Transverse colon (tissue), 4 donors: Measurements from ENCODE around the gene ZBTB37.

Experiments used
- POLR2A ChIP-seq: fragments of 450-650 bp; IDR thresholded peaks from one replicate; pipeline ENCODE4 v1.6.1; 2016; ENCODE audit warnings: antibody characterized with exemption, mild to moderate bottlenecking, moderate library complexity
- POLR2AphosphoS5 ChIP-seq, 3 donors: sonication (generic); formaldehyde crosslinking; IDR thresholded peaks; one replicate each; pipeline ENCODE4 v1.6.1; 2016; ENCODE audit warnings: antibody characterized with exemption in 3 of 3
- TF ChIP-seq, protein P1 (sequence below), 5 experiments: fragments of 200-600 bp in 3 of 5; fragments of 450-650 bp in 2 of 5; sonication (generic) in 3 of 5; IDR thresholded peaks; 1 replicate in 2 of 5; 2 replicates in 3 of 5; pipeline ENCODE4 v1.5.1; 2016 to 2017; ENCODE audit warnings: antibody characterized with exemption in 5 of 5, inconsistent platforms in 3 of 5, mild to moderate bottlenecking in 2 of 5, moderate library complexity in 1 of 5

DNA sequence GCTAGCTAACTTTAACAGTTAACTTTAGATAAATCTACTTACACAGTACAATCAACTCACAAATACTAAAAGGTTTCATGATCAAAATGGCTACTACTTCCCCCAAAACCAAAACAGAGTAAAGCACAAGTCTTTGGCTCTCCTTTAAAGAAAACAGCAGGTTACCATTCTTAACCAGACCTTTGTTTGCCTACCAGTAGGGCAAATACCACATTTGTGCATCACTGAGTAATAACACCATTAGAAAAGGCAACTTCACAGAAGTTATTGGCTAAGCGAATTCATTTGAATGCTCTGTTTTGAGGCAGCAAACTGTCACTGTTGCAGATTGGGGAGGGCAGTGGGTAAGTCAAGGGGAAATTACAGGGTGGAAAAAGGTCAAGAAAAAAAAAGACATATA lies 66.3 kb downstream of the ZBTB37 start:
- TF ChIP-seq, protein P1, sequence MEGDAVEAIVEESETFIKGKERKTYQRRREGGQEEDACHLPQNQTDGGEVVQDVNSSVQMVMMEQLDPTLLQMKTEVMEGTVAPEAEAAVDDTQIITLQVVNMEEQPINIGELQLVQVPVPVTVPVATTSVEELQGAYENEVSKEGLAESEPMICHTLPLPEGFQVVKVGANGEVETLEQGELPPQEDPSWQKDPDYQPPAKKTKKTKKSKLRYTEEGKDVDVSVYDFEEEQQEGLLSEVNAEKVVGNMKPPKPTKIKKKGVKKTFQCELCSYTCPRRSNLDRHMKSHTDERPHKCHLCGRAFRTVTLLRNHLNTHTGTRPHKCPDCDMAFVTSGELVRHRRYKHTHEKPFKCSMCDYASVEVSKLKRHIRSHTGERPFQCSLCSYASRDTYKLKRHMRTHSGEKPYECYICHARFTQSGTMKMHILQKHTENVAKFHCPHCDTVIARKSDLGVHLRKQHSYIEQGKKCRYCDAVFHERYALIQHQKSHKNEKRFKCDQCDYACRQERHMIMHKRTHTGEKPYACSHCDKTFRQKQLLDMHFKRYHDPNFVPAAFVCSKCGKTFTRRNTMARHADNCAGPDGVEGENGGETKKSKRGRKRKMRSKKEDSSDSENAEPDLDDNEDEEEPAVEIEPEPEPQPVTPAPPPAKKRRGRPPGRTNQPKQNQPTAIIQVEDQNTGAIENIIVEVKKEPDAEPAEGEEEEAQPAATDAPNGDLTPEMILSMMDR (IDR thresholded peaks at IDR 0.05): no peak
- no peak for TF ChIP-seq POLR2A
- TF ChIP-seq POLR2AphosphoS5 (IDR thresholded peaks at IDR 0.05): no peak
